ENCODE results near the gene OR52W1.

- no peak for TF ChIP-seq CTCF (IDR thresholded peaks at IDR 0.05)
- no peak for TF ChIP-seq POLR2A (IDR thresholded peaks at IDR 0.05; ENCODE audit: low read depth)
These were observed 29.5 kb downstream of the OR52W1 start for GRCh38 chr11:6228520-6228919.

All from esophagus muscularis mucosa (tissue), 3 donors.